Activated naive CD8-positive, alpha-beta T cell treated with anti-CD3 and anti-CD28 coated beads, Interleukin-2, amount 10 ng/mL, durations not matched to agents 7 days and 5 days (primary cell): ENCODE data around the gene IRX3. TPM values are rescaled to one million over a fixed set of nuclear protein-coding genes. Genes with fewer than 3 reads are reported as not detected.

ENCODE experiments used
- ATAC-seq: fragments of 150-1000 bp; cut with Tn5 transposase; one replicate; pipeline ENCODE4 v1.10.0; 2021; ENCODE audit warnings: low read depth, moderate library complexity
- POLR2A ChIA-PET: fragments of 350-600 bp; sonication (Branson Sonifier 250); formaldehyde crosslinking; loops from one replicate; lab custom pipeline; 2021; ENCODE audit warnings: antibody characterized with exemption; lab: Charles Lee
- DNase-seq: peaks from one replicate; pipeline ENCODE4 v3.0.0; 2021
- H3K27ac Mint-ChIP-seq: one replicate; pipeline ENCODE4 v1.8.0; 2022; ENCODE audit warnings: mild to moderate bottlenecking, mixed read lengths
- H3K27me3 Mint-ChIP-seq: one replicate; pipeline ENCODE4 v1.8.0; 2022; ENCODE audit warnings: mild to moderate bottlenecking, moderate library complexity, mixed read lengths
- H3K36me3 Mint-ChIP-seq: one replicate; pipeline ENCODE4 v1.8.0; 2021; ENCODE audit warnings: mild to moderate bottlenecking, mixed read lengths
- H3K4me1 Mint-ChIP-seq: one replicate; pipeline ENCODE4 v1.8.0; 2021; ENCODE audit warnings: mixed read lengths
- H3K4me3 Mint-ChIP-seq: one replicate; pipeline ENCODE4 v1.8.0; 2022; ENCODE audit warnings: mild to moderate bottlenecking, moderate library complexity, mixed read lengths
- H3K9me3 Mint-ChIP-seq: one replicate; pipeline ENCODE4 v1.8.0; 2021; ENCODE audit warnings: mixed read lengths
- total RNA-seq, 2 experiments: library from RNA; stranded (reverse); gene quantifications; one replicate each; pipeline ENCODE4 v1.2.3, GENCODE V29; 2021

The IRX3 gene
- total RNA-seq, 2 experiments from 2014 or later, result not detected

DNA sequence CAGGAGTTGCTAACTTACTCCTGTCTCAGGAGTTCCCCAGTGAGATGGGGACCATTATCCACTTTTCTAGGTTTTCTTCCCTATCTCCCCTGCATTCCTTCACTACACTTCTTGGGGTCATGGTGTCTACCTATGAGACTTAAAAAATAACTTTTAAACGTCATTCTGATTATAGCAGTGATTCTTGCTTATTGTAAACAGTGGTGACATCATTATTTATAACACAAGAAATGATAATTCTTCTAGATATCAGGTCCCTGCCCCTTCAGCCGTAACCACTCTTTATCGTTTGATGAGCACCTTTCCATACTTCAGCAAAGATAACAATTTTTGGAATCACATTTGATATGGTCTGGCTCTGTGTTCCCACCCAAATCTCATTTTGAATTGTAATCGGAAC is 27.2 kb upstream of the IRX3 start:
- no peak for ATAC-seq
- DNase-seq, result no peak
- Mint-ChIP-seq H3K36me3 (no peaks in the 10 kb centered on the region), H3K4me1 (no peaks in the 10 kb centered on the region), H3K27me3 (peaks cover 9% of the 10 kb centered on the region), H3K9me3 (no peaks in the 10 kb centered on the region), H3K27ac (no peak overlapping the region), H3K4me3 (no peak overlapping the region)
- POLR2A ChIA-PET, result no interaction called here

- POLR2A ChIA-PET, result no interaction called here
- no peaks in the 10 kb centered on the region for H3K4me1 Mint-ChIP-seq
- no peak for ATAC-seq
- H3K27me3 Mint-ChIP-seq, result peaks cover 9% of the 10 kb centered on the region
- H3K36me3 Mint-ChIP-seq, result no peaks in the 10 kb centered on the region
- H3K27ac Mint-ChIP-seq, result no peak overlapping the region
- DNase-seq, result no peak
- H3K4me3 Mint-ChIP-seq, result no peak overlapping the region
- no peaks in the 10 kb centered on the region for H3K9me3 Mint-ChIP-seq
These were observed 26.0 kb upstream of the IRX3 start for GRCh38 chr16:54312502-54312991.

- no peak for ATAC-seq
- Mint-ChIP-seq H3K9me3 (no peaks in the 10 kb centered on the region), H3K36me3 (no peaks in the 10 kb centered on the region), H3K27ac (no peak overlapping the region), H3K27me3 (peaks cover 9% of the 10 kb centered on the region), H3K4me3 (no peak overlapping the region), H3K4me1 (no peaks in the 10 kb centered on the region)
- DNase-seq, result no peak
- POLR2A ChIA-PET, result no interaction called here
These were observed 22.8 kb upstream of the IRX3 start for GRCh38 chr16:54309341-54309740.

GRCh38 chr16:54305080-54305479 is 18.5 kb upstream of the IRX3 start:
- H3K9me3 Mint-ChIP-seq, result no peaks in the 10 kb centered on the region
- ATAC-seq (no peak), DNase-seq (no peak)
- H3K36me3 Mint-ChIP-seq, result no peaks in the 10 kb centered on the region
- no peak overlapping the region for H3K27ac Mint-ChIP-seq
- H3K4me1 Mint-ChIP-seq, result no peaks in the 10 kb centered on the region
- H3K27me3 Mint-ChIP-seq, result peaks cover 5% of the 10 kb centered on the region
- H3K4me3 Mint-ChIP-seq, result no peak overlapping the region
- POLR2A ChIA-PET, result no interaction called here

- H3K27me3 Mint-ChIP-seq, result no peaks in the 10 kb centered on the region
- POLR2A ChIA-PET, result no interaction called here
- DNase-seq (no peak), ATAC-seq (no peak)
- no peaks in the 10 kb centered on the region for H3K36me3 Mint-ChIP-seq
- H3K27ac Mint-ChIP-seq, result no peak overlapping the region
- H3K4me3 Mint-ChIP-seq, result no peak overlapping the region
- H3K4me1 Mint-ChIP-seq, result no peaks in the 10 kb centered on the region
- H3K9me3 Mint-ChIP-seq, result no peaks in the 10 kb centered on the region
These were observed 17.0 kb upstream of the IRX3 start for GRCh38 chr16:54303613-54304012.

DNA sequence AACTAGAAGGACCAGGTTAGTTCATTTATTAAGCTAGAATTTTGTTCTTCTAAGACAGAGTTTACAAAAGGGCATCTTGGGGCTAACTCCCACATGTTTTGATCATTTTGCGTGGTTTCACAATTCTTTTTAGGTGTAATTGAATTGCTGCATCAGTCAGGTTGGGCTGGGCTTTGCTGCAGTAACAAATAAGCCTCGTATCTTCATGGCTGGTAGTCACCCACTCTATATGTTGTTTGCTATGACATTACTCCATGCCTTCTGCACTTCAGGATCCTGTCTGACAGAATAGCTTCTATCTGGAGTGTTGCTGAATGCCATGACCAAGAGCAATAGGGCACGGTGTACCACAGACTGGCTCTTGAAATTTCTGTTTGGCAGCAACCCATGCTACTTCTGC is 10.6 kb upstream of the IRX3 start:
- peaks cover 19% of the 10 kb centered on the region for H3K27me3 Mint-ChIP-seq
- POLR2A ChIA-PET, result no interaction called here
- H3K27ac Mint-ChIP-seq, result no peak overlapping the region
- no peaks in the 10 kb centered on the region for H3K36me3 Mint-ChIP-seq
- no peaks in the 10 kb centered on the region for H3K4me1 Mint-ChIP-seq
- ATAC-seq (no peak), DNase-seq (no peak)
- H3K4me3 Mint-ChIP-seq, result no peak overlapping the region
- H3K9me3 Mint-ChIP-seq, result peaks cover 2% of the 10 kb centered on the region

- Mint-ChIP-seq H3K9me3 (peaks cover 2% of the 10 kb centered on the region), H3K27ac (no peak overlapping the region), H3K36me3 (no peaks in the 10 kb centered on the region), H3K4me1 (no peaks in the 10 kb centered on the region), H3K27me3 (peaks cover 24% of the 10 kb centered on the region), H3K4me3 (no peak overlapping the region)
- POLR2A ChIA-PET, result no interaction called here
- ATAC-seq (no peak), DNase-seq (no peak)
These were observed 10.0 kb upstream of the IRX3 start for GRCh38 chr16:54296543-54296942.

- Mint-ChIP-seq H3K4me3 (no peak overlapping the region), H3K4me1 (peaks cover 10% of the 10 kb centered on the region), H3K27me3 (peaks cover 61% of the 10 kb centered on the region), H3K36me3 (peaks cover 9% of the 10 kb centered on the region), H3K27ac (no peak overlapping the region), H3K9me3 (peaks cover 5% of the 10 kb centered on the region)
- POLR2A ChIA-PET, result no interaction called here
- no peak for ATAC-seq
- DNase-seq, result no peak
These were observed 5.3 kb upstream of the IRX3 start for GRCh38 chr16:54291656-54292487.

- Mint-ChIP-seq H3K9me3 (peaks cover 5% of the 10 kb centered on the region), H3K27me3 (peaks cover 67% of the 10 kb centered on the region), H3K4me3 (peak overlapping the region; percentile 22), H3K27ac (peak overlapping the region; percentile 67), H3K36me3 (peaks cover 11% of the 10 kb centered on the region), H3K4me1 (peaks cover 15% of the 10 kb centered on the region)
- POLR2A ChIA-PET, result no interaction called here
- no peak for DNase-seq
- no peak for ATAC-seq
These were observed 4.5 kb upstream of the IRX3 start for GRCh38 chr16:54290833-54291655.

DNA sequence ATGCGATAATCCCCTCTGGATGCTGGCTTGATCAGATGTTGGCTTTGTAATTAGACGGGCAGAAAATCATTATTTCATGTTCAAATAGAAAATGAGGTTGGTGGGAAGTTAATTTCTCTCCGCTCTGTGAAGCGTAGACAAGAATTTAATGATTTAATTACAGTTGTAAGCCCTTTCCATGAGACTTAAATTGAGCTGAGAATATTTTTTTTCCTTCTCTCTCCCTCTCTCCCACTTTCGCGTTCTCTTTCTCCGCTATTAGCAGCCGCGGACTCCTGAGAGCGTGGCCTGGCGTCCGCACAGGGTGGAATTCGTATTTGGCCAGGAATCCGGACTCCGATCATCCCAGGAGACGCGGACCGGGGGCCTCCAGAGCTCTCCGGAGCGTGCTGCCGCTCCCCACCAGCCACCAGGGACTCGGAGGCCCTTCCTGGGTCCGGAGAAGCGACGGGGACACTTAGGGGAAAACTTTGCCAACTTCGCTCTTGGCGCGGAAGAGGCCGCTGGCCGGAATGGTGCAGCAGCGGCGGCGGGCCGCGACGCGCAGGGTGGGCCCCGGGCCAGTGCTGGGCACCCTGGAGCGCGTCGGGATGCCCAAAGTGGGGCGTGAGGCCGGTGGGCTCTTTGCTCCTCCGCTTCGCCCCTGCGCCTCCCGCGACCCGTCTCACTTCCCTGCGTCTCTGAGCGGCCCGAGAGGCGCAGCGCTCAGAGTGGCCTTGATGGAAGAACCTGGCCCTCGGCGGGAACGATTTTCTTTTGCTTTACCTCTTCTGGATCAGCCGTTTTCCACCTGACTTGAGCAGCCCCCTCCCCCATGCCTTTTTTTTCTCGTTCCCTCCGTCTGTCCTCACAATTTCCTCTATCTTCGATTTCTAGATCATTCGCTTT is 3.6 kb upstream of the IRX3 start:
- POLR2A ChIA-PET, result no interaction called here
- H3K9me3 Mint-ChIP-seq, result peaks cover 4% of the 10 kb centered on the region
- peaks cover 11% of the 10 kb centered on the region for H3K36me3 Mint-ChIP-seq
- peak overlapping the region; percentile 67 for H3K27ac Mint-ChIP-seq
- ATAC-seq (no peak), DNase-seq (no peak)
- peak overlapping the region; percentile 22 for H3K4me3 Mint-ChIP-seq
- peaks cover 17% of the 10 kb centered on the region for H3K4me1 Mint-ChIP-seq
- peaks cover 71% of the 10 kb centered on the region for H3K27me3 Mint-ChIP-seq

DNA sequence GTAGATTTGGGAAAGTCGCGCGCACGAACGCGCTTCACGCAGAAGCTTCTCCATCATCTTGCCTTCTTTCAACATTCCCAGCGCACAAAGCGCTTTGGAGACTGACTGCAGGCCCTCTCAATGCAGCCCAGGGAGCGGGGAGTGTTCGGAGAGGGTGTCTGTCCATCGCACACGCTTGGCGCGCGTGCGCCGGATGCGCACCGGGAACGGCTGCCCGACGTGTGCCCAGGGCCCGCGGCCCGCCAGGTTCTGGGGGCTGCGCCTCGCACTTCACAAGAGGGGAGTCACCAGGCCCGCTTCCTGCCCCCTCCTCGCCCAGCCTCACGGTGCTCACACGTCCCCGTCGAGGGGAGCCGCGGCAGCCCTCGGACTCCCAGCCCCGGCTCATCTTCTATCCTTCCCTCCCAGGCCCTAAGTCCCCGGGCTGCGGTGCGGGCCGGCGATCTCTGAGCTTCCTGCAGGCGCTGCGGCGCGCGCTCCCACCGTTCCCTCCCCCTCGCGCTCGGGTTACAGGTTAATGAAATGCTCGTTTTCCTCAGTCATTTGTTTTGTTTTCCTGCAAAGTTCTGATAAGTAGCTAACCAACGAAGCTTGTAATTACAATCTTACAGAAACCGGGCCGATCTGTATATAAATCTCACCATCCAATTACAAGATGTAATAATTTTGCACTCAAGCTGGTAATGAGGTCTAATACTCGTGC is 2.8 kb upstream of the IRX3 start:
- H3K27ac Mint-ChIP-seq, result no peak overlapping the region
- POLR2A ChIA-PET, result no interaction called here
- peaks cover 11% of the 10 kb centered on the region for H3K36me3 Mint-ChIP-seq
- ATAC-seq (no peak), DNase-seq (peak; percentile 28)
- H3K27me3 Mint-ChIP-seq, result peaks cover 76% of the 10 kb centered on the region
- peaks cover 20% of the 10 kb centered on the region for H3K4me1 Mint-ChIP-seq
- no peak overlapping the region for H3K4me3 Mint-ChIP-seq
- peaks cover 4% of the 10 kb centered on the region for H3K9me3 Mint-ChIP-seq

GRCh38 chr16:54288835-54289241 is 2.3 kb upstream of the IRX3 start:
- peaks cover 20% of the 10 kb centered on the region for H3K4me1 Mint-ChIP-seq
- H3K36me3 Mint-ChIP-seq, result peaks cover 11% of the 10 kb centered on the region
- H3K27ac Mint-ChIP-seq, result no peak overlapping the region
- peaks cover 4% of the 10 kb centered on the region for H3K9me3 Mint-ChIP-seq
- POLR2A ChIA-PET, result no interaction called here
- H3K4me3 Mint-ChIP-seq, result no peak overlapping the region
- peak; percentile 29 for DNase-seq
- peaks cover 78% of the 10 kb centered on the region for H3K27me3 Mint-ChIP-seq
- ATAC-seq, result no peak
